Measurements from ENCODE around the gene KNOP1. TPM values are rescaled to one million over a fixed set of nuclear protein-coding genes. Genes with fewer than 3 reads are reported as not detected.

The KNOP1 gene
- total and polyA plus RNA-seq, 10 of the 15 experiments (the other 5 are each of a cell fraction or from before 2014, with no cell fraction given) = 13.8 to 47.2 (median 32.1) TPM

- no peak overlapping the region for H2AFZ ChIP-seq (ENCODE audit: control insufficient read depth, low read depth, low read length)
- no peak overlapping the region for H3K9ac ChIP-seq (ENCODE audit: control insufficient read depth, insufficient read depth, low read length)
- no peaks in the 10 kb centered on the region for H3K4me1 ChIP-seq (ENCODE audit: control insufficient read depth, insufficient read depth, low read length)
- WGBS (ENCODE audit: insufficient coverage, insufficient replicate concordance, low lambda C conversion rate, missing lambda C conversion rate) = 36% methylated on average over 12 of the region's 12 CpGs
- DNase-seq (ENCODE audit: low read depth, low spot score) = no peak
- POLR2A ChIA-PET = interaction anchor here (0.5 kb wide), 1 partner anchor 25 kb away, joined by 3 read pairs; no protein-coding TSS in a partner anchor
- in situ Hi-C loops (cut with MboI) = no loop called here
- CTCF ChIA-PET = interaction anchor here (0.7 kb wide), 2 partner anchors 167 to 650 kb away, joined by 3 to 7 read pairs; no protein-coding TSS in a partner anchor
- TF ChIP-seq ASH2L (IDR thresholded peaks at IDR 0.05; ENCODE audit: borderline replicate concordance, low read depth) = no peak
- no peak for TF ChIP-seq SUPT20H (IDR thresholded peaks at IDR 0.05; ENCODE audit: borderline replicate concordance, control insufficient read depth, low read depth, low read length)
- TF ChIP-seq ZBED1 (IDR thresholded peaks at IDR 0.05; ENCODE audit: borderline replicate concordance) = no peak
- TF ChIP-seq STAT3 (IDR thresholded peaks at IDR 0.05; ENCODE audit: low read depth, low read length) = no peak
- TF ChIP-seq IRF4 (IDR thresholded peaks at IDR 0.05; ENCODE audit: low read depth, low read length) = no peak
- H3K4me3 ChIP-seq = no peak overlapping the region
- no peaks in the 10 kb centered on the region for H3K79me2 ChIP-seq (ENCODE audit: control insufficient read depth, insufficient read depth, low read length)
- no peaks in the 10 kb centered on the region for H3K9me3 ChIP-seq (replicated peaks; ENCODE audit: control insufficient read depth, insufficient read depth, low read length)
- ATAC-seq = no peak
- BruUV-seq (replicated peaks) = no TSS peak
- SMC1A ChIA-PET (ENCODE audit: uncharacterized antibody, unreplicated experiment) = interaction anchor here (2.1 kb wide), 1 partner anchor 12 kb away, joined by 5 read pairs; no protein-coding TSS in a partner anchor
- H3K36me3 ChIP-seq (ENCODE audit: control insufficient read depth in 2 of 2, insufficient read depth in 2 of 2, low read length in 1 of 2) = no peaks in the 10 kb centered on the region
- H3K27me3 ChIP-seq (replicated peaks in 1 of 2; ENCODE audit: control insufficient read depth in 2 of 2, insufficient read depth in 2 of 2, low read length in 1 of 2) = no peaks in the 10 kb centered on the region
- H4K20me1 ChIP-seq (ENCODE audit: control insufficient read depth, insufficient read depth) = no peaks in the 10 kb centered on the region
- no peak overlapping the region for H3K4me2 ChIP-seq (ENCODE audit: control insufficient read depth, insufficient read depth)
- intact Hi-C loops (cut with micrococcal nuclease; ENCODE audit: unreplicated experiment) = no loop called here
- FAIRE-seq = no peak
- H3K27ac ChIP-seq (ENCODE audit: control insufficient read depth, insufficient read depth) = no peak overlapping the region
- RAD21 ChIA-PET (ENCODE audit: unreplicated experiment) = no interaction called here
Measured at GRCh38 chr16:19737306-19738038, 19.4 kb upstream of the KNOP1 start.

DNA sequence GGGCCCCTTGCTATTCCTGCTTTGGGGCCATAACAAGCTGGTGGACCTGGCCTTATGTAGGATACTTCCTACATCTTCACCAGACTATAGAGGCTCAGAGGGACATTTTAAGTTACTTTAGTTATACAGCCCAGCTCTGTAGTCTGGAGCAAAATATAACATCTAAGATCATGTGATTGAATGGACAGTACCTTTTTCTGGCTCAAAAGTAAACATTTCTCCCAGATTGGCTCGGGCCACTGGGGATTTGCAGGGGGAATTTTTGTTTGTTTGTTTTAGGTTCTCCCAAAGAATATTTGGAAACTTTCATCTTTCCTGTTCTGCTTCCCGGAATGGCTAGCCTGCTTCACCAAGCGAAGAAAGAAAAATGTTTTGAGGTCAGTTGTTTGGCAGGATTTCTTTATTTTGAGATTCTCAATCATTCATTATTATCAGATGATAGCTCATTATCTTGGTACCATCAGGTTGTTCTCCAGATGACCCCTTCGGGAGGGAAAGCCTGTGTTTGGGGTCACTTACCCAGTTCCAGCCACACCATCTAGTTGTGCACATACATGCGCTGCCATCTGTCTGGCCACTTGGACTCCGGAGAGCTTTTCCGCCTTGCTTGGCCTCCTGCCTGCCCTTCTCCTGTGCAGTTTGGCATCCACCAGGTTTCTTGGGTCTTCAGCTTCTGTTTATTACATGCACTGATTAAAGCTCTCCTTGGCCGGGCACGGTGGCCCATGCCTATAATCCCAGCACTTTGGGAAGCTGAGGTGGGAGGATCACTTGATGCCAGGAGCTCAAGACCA lies 17.2 kb upstream of the KNOP1 start:
- POLR2A ChIA-PET = interaction anchor here (0.8 kb wide), 1 partner anchor 12 kb away, joined by 3 read pairs; no protein-coding TSS in a partner anchor
- CTCF ChIA-PET = no interaction called here
- DNase-seq (ENCODE audit: low read depth, low spot score) (no peak), ATAC-seq (no peak), FAIRE-seq (no peak)
- Histone ChIP-seq H2AFZ (ENCODE audit: control insufficient read depth, low read depth, low read length) (no peak overlapping the region), H3K27me3 (replicated peaks in 1 of 2; ENCODE audit: control insufficient read depth in 2 of 2, insufficient read depth in 2 of 2, low read length in 1 of 2) (no peaks in the 10 kb centered on the region; a peak in 1 of 4 replicates), H4K20me1 (ENCODE audit: control insufficient read depth, insufficient read depth) (no peaks in the 10 kb centered on the region), H3K9ac (ENCODE audit: control insufficient read depth, insufficient read depth, low read length) (no peak overlapping the region), H3K36me3 (ENCODE audit: control insufficient read depth in 2 of 2, insufficient read depth in 2 of 2, low read length in 1 of 2) (no peaks in the 10 kb centered on the region), H3K4me2 (ENCODE audit: control insufficient read depth, insufficient read depth) (no peak overlapping the region), H3K27ac (ENCODE audit: control insufficient read depth, insufficient read depth) (no peak overlapping the region), H3K79me2 (ENCODE audit: control insufficient read depth, insufficient read depth, low read length) (no peaks in the 10 kb centered on the region), H3K4me3 (no peak overlapping the region), H3K4me1 (ENCODE audit: control insufficient read depth, insufficient read depth, low read length) (no peaks in the 10 kb centered on the region), H3K9me3 (replicated peaks; ENCODE audit: control insufficient read depth, insufficient read depth, low read length) (no peaks in the 10 kb centered on the region)
- 72% methylated on average over 9 of the region's 9 CpGs for WGBS (ENCODE audit: insufficient coverage, insufficient replicate concordance, low lambda C conversion rate, missing lambda C conversion rate)
- RAD21 ChIA-PET (ENCODE audit: unreplicated experiment) = no interaction called here
- in situ Hi-C loops (cut with MboI) = no loop called here
- BruUV-seq (replicated peaks) = no TSS peak
- intact Hi-C loops (cut with micrococcal nuclease; ENCODE audit: unreplicated experiment) = no loop called here
- SMC1A ChIA-PET (ENCODE audit: uncharacterized antibody, unreplicated experiment) = interaction anchor here (0.6 kb wide), 1 partner anchor 550 kb away, joined by 4 read pairs; no protein-coding TSS in a partner anchor
- TF ChIP-seq, protein P1, sequence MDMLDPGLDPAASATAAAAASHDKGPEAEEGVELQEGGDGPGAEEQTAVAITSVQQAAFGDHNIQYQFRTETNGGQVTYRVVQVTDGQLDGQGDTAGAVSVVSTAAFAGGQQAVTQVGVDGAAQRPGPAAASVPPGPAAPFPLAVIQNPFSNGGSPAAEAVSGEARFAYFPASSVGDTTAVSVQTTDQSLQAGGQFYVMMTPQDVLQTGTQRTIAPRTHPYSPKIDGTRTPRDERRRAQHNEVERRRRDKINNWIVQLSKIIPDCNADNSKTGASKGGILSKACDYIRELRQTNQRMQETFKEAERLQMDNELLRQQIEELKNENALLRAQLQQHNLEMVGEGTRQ (IDR thresholded peaks at IDR 0.05; ENCODE audit: borderline replicate concordance, low read depth, low read length) = no peak
- TF ChIP-seq NBN (IDR thresholded peaks at IDR 0.05) = no peak

Data from GM12878 (cell line).